CD8-positive, alpha-beta memory T cell (primary cell): Measurements from ENCODE around the gene OAS3. TPM values are rescaled to one million over a fixed set of nuclear protein-coding genes. Genes with fewer than 3 reads are reported as not detected.
"Not testable (repeated sequence)": the region's sequence is repeated elsewhere in the genome, so short reads cannot be mapped to it uniquely, and the experiment has no call there.

ENCODE experiments used
- CTCF ChIA-PET: fragments of 350-600 bp; sonication (Branson Sonifier 250); formaldehyde crosslinking; loops from one replicate; lab custom pipeline; 2021; ENCODE audit warnings: antibody characterized with exemption; lab: Charles Lee
- POLR2A ChIA-PET: fragments of 350-600 bp; sonication (Branson Sonifier 250); formaldehyde crosslinking; loops from one replicate; lab custom pipeline; 2021; ENCODE audit warnings: antibody characterized with exemption; lab: Charles Lee
- DNase-seq, 5 donors: peaks; one replicate each; pipeline versions ENCODE4 v3.0.0 to v3.0.0-alpha.2; 2020 to 2022; ENCODE audit warnings: mixed read lengths in 1 of 5
- H3K27ac ChIP-seq: one replicate; pipeline ENCODE4 v1.7.0; 2013; ENCODE audit warnings: low read depth, mild to moderate bottlenecking, low read length, moderate library complexity
- H3K27me3 ChIP-seq: 2 replicates; pipeline ENCODE4 v1.7.0; 2013; ENCODE audit warnings: low read length, mild to moderate bottlenecking; ENCODE audit not compliant: insufficient read depth, poor library complexity, severe bottlenecking
- H3K36me3 ChIP-seq: 2 replicates; pipeline ENCODE4 v1.7.0; 2013; ENCODE audit warnings: mild to moderate bottlenecking, low read length, moderate library complexity; ENCODE audit not compliant: insufficient read depth
- H3K4me1 ChIP-seq: 2 replicates; pipeline ENCODE4 v1.7.0; 2013; ENCODE audit warnings: mild to moderate bottlenecking, low read length, moderate library complexity; ENCODE audit not compliant: insufficient read depth
- H3K4me3 ChIP-seq: 2 replicates; pipeline ENCODE4 v1.7.0; 2013; ENCODE audit warnings: mild to moderate bottlenecking, low read length
- H3K9me3 ChIP-seq: 2 replicates; pipeline ENCODE4 v1.7.0; 2013; ENCODE audit warnings: mild to moderate bottlenecking, low read length
- H3K27ac Mint-ChIP-seq, 8 donors: one replicate each; pipeline ENCODE4 v1.8.0; 2020 to 2021; ENCODE audit warnings: mixed read lengths in 8 of 8, mild to moderate bottlenecking in 6 of 8, inconsistent platforms in 3 of 8, moderate library complexity in 3 of 8
- H3K27me3 Mint-ChIP-seq, 2 donors: one replicate each; pipeline ENCODE4 v1.8.0; 2020 to 2021; ENCODE audit warnings: mixed read lengths in 2 of 2, mild to moderate bottlenecking in 1 of 2, moderate library complexity in 1 of 2
- H3K36me3 Mint-ChIP-seq, 3 donors: one replicate each; pipeline ENCODE4 v1.8.0; 2020 to 2021; ENCODE audit warnings: mixed read lengths in 3 of 3, inconsistent platforms in 1 of 3, mild to moderate bottlenecking in 1 of 3
- H3K4me1 Mint-ChIP-seq, 3 donors: one replicate each; pipeline ENCODE4 v1.8.0; 2020 to 2021; ENCODE audit warnings: mixed read lengths in 3 of 3, inconsistent platforms in 1 of 3, mild to moderate bottlenecking in 1 of 3
- H3K4me3 Mint-ChIP-seq, 7 donors: one replicate each; pipeline ENCODE4 v1.8.0; 2020 to 2021; ENCODE audit warnings: mixed read lengths in 7 of 7, mild to moderate bottlenecking in 6 of 7, moderate library complexity in 4 of 7, inconsistent platforms in 2 of 7
- H3K9me3 Mint-ChIP-seq, 5 donors: one replicate each; pipeline ENCODE4 v1.8.0; 2020 to 2022; ENCODE audit warnings: mixed read lengths in 5 of 5, mild to moderate bottlenecking in 3 of 5, moderate library complexity in 2 of 5, inconsistent platforms in 1 of 5
- polyA plus RNA-seq: library from polyadenylated mRNA; unstranded; fragments of 300-500 nt; fragmentation: Illumina TruSeq; gene quantifications from one replicate; pipeline ENCODE4 v1.2.3, GENCODE V29; 2021
- total RNA-seq, 2 experiments: library from RNA; stranded (reverse); gene quantifications; one replicate each; pipeline ENCODE4 v1.2.3, GENCODE V29; 2021

OAS3 gene
- total and polyA plus RNA-seq, 3 experiments from 2014 or later: 11.2 to 22.0 (median 12.5) TPM

- no peak for DNase-seq
- Mint-ChIP-seq H3K27ac (peak overlapping the region; percentile 90 to 96 (median 94)), H3K4me1 (peaks cover 59 to 75% (median 64%) of the 10 kb centered on the region in 3 donors), H3K27me3 (no peaks in the 10 kb centered on the region), H3K9me3 (peaks cover 5 to 13% (median 11%) of the 10 kb centered on the region in 5 donors), H3K4me3 (peak overlapping the region; percentile 49 to 98 (median 95)), H3K36me3 (peaks cover 14 to 31% (median 30%) of the 10 kb centered on the region in 3 donors)
- H3K27me3 ChIP-seq: no peaks in the 10 kb centered on the region
- peaks cover 51% of the 10 kb centered on the region for H3K4me1 ChIP-seq
- H3K27ac ChIP-seq: no peak overlapping the region
- peaks cover 5% of the 10 kb centered on the region for H3K9me3 ChIP-seq
- POLR2A ChIA-PET: interaction anchor here (1.1 to 3.8 kb wide), 2 partner anchors 9 to 70 kb away, joined by 3 to 21 read pairs; partner anchors contain the start of gene OAS2
- peaks cover 7% of the 10 kb centered on the region for H3K36me3 ChIP-seq
- H3K4me3 ChIP-seq: peak overlapping the region; percentile 91
- CTCF ChIA-PET: interaction anchor here (2.9 kb wide), 1 partner anchor 85 kb away, joined by 10 read pairs; no protein-coding TSS in a partner anchor
Observed at GRCh38 chr12:112908548-112908947, 29.7 kb upstream of the OAS3 start.

- POLR2A ChIA-PET: no interaction called here
- H3K27ac Mint-ChIP-seq: peak overlapping the region; percentile 90 to 96 (median 94)
- Histone ChIP-seq H3K9me3 (peaks cover 5% of the 10 kb centered on the region), H3K27me3 (no peaks in the 10 kb centered on the region), H3K4me1 (peaks cover 51% of the 10 kb centered on the region), H3K36me3 (peaks cover 7% of the 10 kb centered on the region), H3K27ac (no peak overlapping the region), H3K4me3 (no peak overlapping the region)
- peaks cover 18 to 38% (median 37%) of the 10 kb centered on the region in 3 donors for H3K36me3 Mint-ChIP-seq
- DNase-seq: no peak
- H3K27me3 Mint-ChIP-seq: no peaks in the 10 kb centered on the region
- CTCF ChIA-PET: interaction anchor here (3.5 kb wide), 1 partner anchor 9 kb away, joined by 8 read pairs; no protein-coding TSS in a partner anchor
- peaks cover 55 to 73% (median 61%) of the 10 kb centered on the region in 3 donors for H3K4me1 Mint-ChIP-seq
- peaks cover 10 to 16% (median 14%) of the 10 kb centered on the region in 5 donors for H3K9me3 Mint-ChIP-seq
- H3K4me3 Mint-ChIP-seq: peak overlapping the region in 5 of 7 donors; percentile 54 to 98 (median 94)
Observed at GRCh38 chr12:112909693-112910092, 28.6 kb upstream of the OAS3 start.

GRCh38 chr12:112913038-112913688 is 25.1 kb upstream of the OAS3 start:
- peaks cover 10 to 16% (median 14%) of the 10 kb centered on the region in 5 donors for H3K9me3 Mint-ChIP-seq
- H3K4me1 ChIP-seq: peaks cover 29% of the 10 kb centered on the region
- peaks cover 24 to 68% (median 52%) of the 10 kb centered on the region in 3 donors for H3K36me3 Mint-ChIP-seq
- no peak overlapping the region for H3K27ac ChIP-seq
- peak overlapping the region in 1 of 8 donors; percentile 23 for H3K27ac Mint-ChIP-seq
- H3K27me3 Mint-ChIP-seq: no peaks in the 10 kb centered on the region
- H3K4me3 ChIP-seq: no peak overlapping the region
- peaks cover 37 to 53% (median 43%) of the 10 kb centered on the region in 3 donors for H3K4me1 Mint-ChIP-seq
- H3K9me3 ChIP-seq: peaks cover 5% of the 10 kb centered on the region
- no peaks in the 10 kb centered on the region for H3K27me3 ChIP-seq
- no peak for DNase-seq
- peak overlapping the region in 1 of 7 donors; percentile 8 for H3K4me3 Mint-ChIP-seq
- CTCF ChIA-PET: no interaction called here
- POLR2A ChIA-PET: interaction anchor here (1.0 kb wide), 1 partner anchor 65 kb away, joined by 3 read pairs; the partner anchor contains the start of gene OAS2
- H3K36me3 ChIP-seq: peaks cover 18% of the 10 kb centered on the region

GRCh38 chr12:112913888-112914287 is 24.4 kb upstream of the OAS3 start:
- H3K4me3 ChIP-seq, H3K27ac Mint-ChIP-seq, H3K9me3 ChIP-seq, H3K4me3 Mint-ChIP-seq, H3K27me3 Mint-ChIP-seq, CTCF ChIA-PET, DNase-seq, H3K27me3 ChIP-seq, H3K27ac ChIP-seq: not testable (repeated sequence)
- H3K36me3 ChIP-seq: peaks cover 24% of the 10 kb centered on the region
- peaks cover 27 to 75% (median 53%) of the 10 kb centered on the region in 3 donors for H3K36me3 Mint-ChIP-seq
- peaks cover 22% of the 10 kb centered on the region for H3K4me1 ChIP-seq
- POLR2A ChIA-PET: interaction anchor here (1.0 kb wide), 1 partner anchor 64 kb away, joined by 3 read pairs; the partner anchor contains the start of gene OAS2
- peaks cover 30 to 46% (median 36%) of the 10 kb centered on the region in 3 donors for H3K4me1 Mint-ChIP-seq
- peaks cover 10 to 16% (median 14%) of the 10 kb centered on the region in 5 donors for H3K9me3 Mint-ChIP-seq

GRCh38 chr12:112916270-112916669 is 22.0 kb upstream of the OAS3 start:
- no peak overlapping the region for H3K27ac ChIP-seq
- H3K27me3 ChIP-seq: no peaks in the 10 kb centered on the region
- peaks cover 12 to 22% (median 17%) of the 10 kb centered on the region in 3 donors for H3K4me1 Mint-ChIP-seq
- H3K9me3 ChIP-seq: peaks cover 5% of the 10 kb centered on the region
- H3K9me3 Mint-ChIP-seq: peaks cover 10 to 16% (median 14%) of the 10 kb centered on the region in 5 donors
- no peak overlapping the region for H3K4me3 Mint-ChIP-seq
- no peak for DNase-seq
- H3K27ac Mint-ChIP-seq: no peak overlapping the region
- ChIA-PET CTCF (no interaction called here), POLR2A (no interaction called here)
- H3K36me3 Mint-ChIP-seq: peaks cover 33 to 88% (median 49%) of the 10 kb centered on the region in 3 donors
- H3K4me1 ChIP-seq: no peaks in the 10 kb centered on the region
- peaks cover 31% of the 10 kb centered on the region for H3K36me3 ChIP-seq
- H3K27me3 Mint-ChIP-seq: no peaks in the 10 kb centered on the region
- no peak overlapping the region for H3K4me3 ChIP-seq

- CTCF ChIA-PET: interaction anchor here (1.1 kb wide), 1 partner anchor 17 kb away, joined by 3 read pairs; no protein-coding TSS in a partner anchor
- H3K4me1 Mint-ChIP-seq: peaks cover 6 to 15% (median 12%) of the 10 kb centered on the region in 3 donors
- H3K4me3 Mint-ChIP-seq: no peak overlapping the region
- Histone ChIP-seq H3K27me3 (no peaks in the 10 kb centered on the region), H3K4me1 (no peaks in the 10 kb centered on the region), H3K4me3 (no peak overlapping the region), H3K27ac (no peak overlapping the region), H3K9me3 (no peaks in the 10 kb centered on the region), H3K36me3 (peaks cover 23% of the 10 kb centered on the region)
- DNase-seq: no peak
- peaks cover 2 to 3% (median 3%) of the 10 kb centered on the region in 5 donors for H3K9me3 Mint-ChIP-seq
- POLR2A ChIA-PET: no interaction called here
- H3K36me3 Mint-ChIP-seq: peaks cover 21 to 71% (median 23%) of the 10 kb centered on the region in 3 donors
- no peaks in the 10 kb centered on the region for H3K27me3 Mint-ChIP-seq
- peak overlapping the region in 1 of 8 donors; percentile 29 for H3K27ac Mint-ChIP-seq
Observed at GRCh38 chr12:112919121-112919520, 19.2 kb upstream of the OAS3 start.

GRCh38 chr12:112924986-112925385 is 13.3 kb upstream of the OAS3 start:
- H3K27ac Mint-ChIP-seq: no peak overlapping the region
- no peaks in the 10 kb centered on the region for H3K27me3 Mint-ChIP-seq
- DNase-seq: no peak
- no peaks in the 10 kb centered on the region for H3K36me3 ChIP-seq
- H3K4me1 ChIP-seq: no peaks in the 10 kb centered on the region
- POLR2A ChIA-PET: no interaction called here
- peaks cover 18 to 21% (median 19%) of the 10 kb centered on the region in 3 donors for H3K36me3 Mint-ChIP-seq
- H3K27me3 ChIP-seq: no peaks in the 10 kb centered on the region
- no peak overlapping the region for H3K4me3 ChIP-seq
- CTCF ChIA-PET: no interaction called here
- peaks cover 0 to 5% (median 0%) of the 10 kb centered on the region in 3 donors for H3K4me1 Mint-ChIP-seq
- H3K9me3 ChIP-seq: no peaks in the 10 kb centered on the region
- no peak overlapping the region for H3K27ac ChIP-seq
- peaks cover 0 to 8% (median 0%) of the 10 kb centered on the region in 5 donors for H3K9me3 Mint-ChIP-seq
- no peak overlapping the region for H3K4me3 Mint-ChIP-seq
